Hepatocyte (in vitro differentiated cells): ENCODE results near the gene PRKG1.

Experiments
- EZH2 ChIP-seq: fragments of 200-600 bp; sonication (generic); IDR thresholded peaks from 2 replicates; pipeline ENCODE4 v1.6.1; 2016; ENCODE audit warnings: antibody characterized with exemption, mild to moderate bottlenecking, borderline replicate concordance
- TF ChIP-seq, protein P1 (sequence below): fragments of 200-600 bp; sonication (generic); IDR thresholded peaks from 2 replicates; pipeline ENCODE4 v1.5.1; 2016; ENCODE audit warnings: antibody characterized with exemption, mild to moderate bottlenecking; ENCODE audit not compliant: poor library complexity

DNA sequence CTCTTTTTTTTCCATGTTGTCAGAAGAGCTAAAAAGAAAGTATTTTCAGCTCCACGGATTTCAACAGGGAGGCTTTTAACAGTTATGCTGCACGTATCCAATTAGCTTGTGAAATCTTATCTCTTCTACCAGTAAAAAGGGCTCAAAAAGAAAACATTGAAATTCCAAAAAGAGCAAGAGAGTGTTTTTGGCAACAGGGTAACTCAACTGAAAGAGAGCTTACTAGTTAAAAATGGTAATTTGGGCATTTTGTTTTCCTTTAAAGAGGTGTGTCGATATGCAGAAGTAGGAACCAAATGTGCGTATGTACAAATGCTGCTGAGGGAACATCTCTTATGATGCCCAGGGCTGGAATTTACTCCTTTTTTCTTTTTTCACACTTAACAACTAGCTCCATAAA, 292.8 kb downstream of the PRKG1 start:
- TF ChIP-seq, protein P1, sequence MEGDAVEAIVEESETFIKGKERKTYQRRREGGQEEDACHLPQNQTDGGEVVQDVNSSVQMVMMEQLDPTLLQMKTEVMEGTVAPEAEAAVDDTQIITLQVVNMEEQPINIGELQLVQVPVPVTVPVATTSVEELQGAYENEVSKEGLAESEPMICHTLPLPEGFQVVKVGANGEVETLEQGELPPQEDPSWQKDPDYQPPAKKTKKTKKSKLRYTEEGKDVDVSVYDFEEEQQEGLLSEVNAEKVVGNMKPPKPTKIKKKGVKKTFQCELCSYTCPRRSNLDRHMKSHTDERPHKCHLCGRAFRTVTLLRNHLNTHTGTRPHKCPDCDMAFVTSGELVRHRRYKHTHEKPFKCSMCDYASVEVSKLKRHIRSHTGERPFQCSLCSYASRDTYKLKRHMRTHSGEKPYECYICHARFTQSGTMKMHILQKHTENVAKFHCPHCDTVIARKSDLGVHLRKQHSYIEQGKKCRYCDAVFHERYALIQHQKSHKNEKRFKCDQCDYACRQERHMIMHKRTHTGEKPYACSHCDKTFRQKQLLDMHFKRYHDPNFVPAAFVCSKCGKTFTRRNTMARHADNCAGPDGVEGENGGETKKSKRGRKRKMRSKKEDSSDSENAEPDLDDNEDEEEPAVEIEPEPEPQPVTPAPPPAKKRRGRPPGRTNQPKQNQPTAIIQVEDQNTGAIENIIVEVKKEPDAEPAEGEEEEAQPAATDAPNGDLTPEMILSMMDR: no peak
- TF ChIP-seq EZH2: no peak
